Activated T-cell treated with anti-CD3 and anti-CD28 coated beads, Interleukin-2, amount 50 U/mL, for 48 hours (primary cell): ENCODE results near the gene LRRFIP1.
"Not testable (repeated sequence)": the region's sequence is repeated elsewhere in the genome, so short reads cannot be mapped to it uniquely, and the experiment has no call there.

Source experiments
- DNase-seq, 2 experiments: peaks; one replicate each; pipeline ENCODE4 v3.0.0-alpha.2; 2020

The LRRFIP1 gene

GRCh38 chr2:237666606-237667005 is 39.2 kb downstream of the LRRFIP1 start:
- DNase-seq = no peak

- not testable (repeated sequence) for DNase-seq
Observed at GRCh38 chr2:237667050-237667576, 39.7 kb downstream of the LRRFIP1 start.

- DNase-seq = no peak
Observed at GRCh38 chr2:237667893-237668292, 40.5 kb downstream of the LRRFIP1 start.

GRCh38 chr2:237668440-237668839 is 41.1 kb downstream of the LRRFIP1 start:
- DNase-seq = no peak

- no peak for DNase-seq
Observed at GRCh38 chr2:237669283-237669627, 41.9 kb downstream of the LRRFIP1 start.

- no peak for DNase-seq
Observed at GRCh38 chr2:237669628-237670392, 42.4 kb downstream of the LRRFIP1 start.

GRCh38 chr2:237670641-237671040 is 43.3 kb downstream of the LRRFIP1 start:
- no peak for DNase-seq

GRCh38 chr2:237671466-237672138 is 44.2 kb downstream of the LRRFIP1 start:
- no peak for DNase-seq

- DNase-seq = no peak
Observed at GRCh38 chr2:237672731-237673129, 45.3 kb downstream of the LRRFIP1 start.

GRCh38 chr2:237673130-237674001 is 46.0 kb downstream of the LRRFIP1 start:
- peak; percentile 87 to 90 for DNase-seq

GRCh38 chr2:237674731-237675276 is 47.4 kb downstream of the LRRFIP1 start:
- DNase-seq = peak; percentile 77 to 82

- no peak for DNase-seq
Observed at GRCh38 chr2:237675316-237675715, 47.9 kb downstream of the LRRFIP1 start.

- DNase-seq = no peak
Observed at GRCh38 chr2:237680702-237681478, 53.5 kb downstream of the LRRFIP1 start.

GRCh38 chr2:237682151-237682550 is 54.8 kb downstream of the LRRFIP1 start:
- DNase-seq = no peak

GRCh38 chr2:237682856-237683670 is 55.7 kb downstream of the LRRFIP1 start:
- DNase-seq = no peak

GRCh38 chr2:237685408-237685807 is 58.0 kb downstream of the LRRFIP1 start:
- no peak for DNase-seq

- no peak for DNase-seq
Observed at GRCh38 chr2:237686659-237687136, 59.3 kb downstream of the LRRFIP1 start.

GRCh38 chr2:237688081-237688480 is 60.7 kb downstream of the LRRFIP1 start:
- DNase-seq = no peak

GRCh38 chr2:237688541-237688940 is 61.2 kb downstream of the LRRFIP1 start:
- not testable (repeated sequence) for DNase-seq

GRCh38 chr2:237689336-237690131 is 62.1 kb downstream of the LRRFIP1 start:
- DNase-seq = no peak
